HCT116 (cell line): Measurements from ENCODE around the gene CCDC8. TPM values are rescaled to one million over a fixed set of nuclear protein-coding genes. Genes with fewer than 3 reads are reported as not detected.

Experiments used
- ATAC-seq: fragments of 200-7000 bp; cut with Tn5 transposase; 2 replicates; pipeline ENCODE4 v1.9.1; 2020; ENCODE audit warnings: mild to moderate bottlenecking, moderate library complexity
- BruUV-seq: library from RNA; stranded (reverse); fragments of 400-500 nt; replicated peaks from 2 replicates; lab custom pipeline; 2021; lab: Mats Ljungman, UMichigan
- CTCF ChIA-PET: fragments of 300-600 bp; sonication (Branson Sonifier 250); formaldehyde crosslinking; loops from one replicate; lab custom pipeline; 2021; ENCODE audit warnings: antibody characterized with exemption; lab: Charles Lee
- POLR2A ChIA-PET: fragments of 300-600, 350-600 bp; sonication (Branson Sonifier 250); formaldehyde crosslinking; loops from one replicate; lab custom pipeline; 2021; ENCODE audit warnings: antibody characterized with exemption; lab: Charles Lee
- RAD21 ChIA-PET, 2 experiments: fragments of 300-600 bp; sonication (Branson Sonifier 250); formaldehyde crosslinking; loops; one replicate each; lab custom pipeline; 2023; ENCODE audit warnings: low total read pairs in 2 of 2; ENCODE audit not compliant: uncharacterized antibody in 2 of 2, unreplicated experiment in 2 of 2, low non-redundant PET in 1 of 2; lab: Charles Lee
- DNase-seq: peaks from one replicate; pipeline ENCODE4 v3.0.0-alpha.2; 2010; ENCODE audit warnings: low read depth, low spot score
- H2AFZ ChIP-seq: fragments of 200-600 bp; shearing (Covaris generic), sonication (generic); 2 replicates; pipeline ENCODE4 v1.6.1; 2017; ENCODE audit warnings: low read depth, mixed run types, mixed read lengths, antibody characterized with exemption, low read length; ENCODE audit not compliant: poor library complexity, severe bottlenecking
- H3K27ac ChIP-seq: 2 replicates; pipeline ENCODE4 v1.5.1; 2012; ENCODE audit warnings: low read depth, low read length
- H3K27me3 ChIP-seq: fragments of 200-600 bp; sonication (generic); 2 replicates; pipeline ENCODE4 v1.6.1; 2016; ENCODE audit warnings: mixed run types, low read length, mixed read lengths; ENCODE audit not compliant: insufficient read depth
- H3K36me3 ChIP-seq, 2 experiments: fragments of 200-500 bp in 1 of 2; fragments of 200-600 bp in 1 of 2; sonication (Bioruptor generic) in 1 of 2; sonication (generic) in 1 of 2; 2 replicates each; pipeline versions ENCODE4 v1.5.1 to v1.6.1; 2014 to 2016; ENCODE audit warnings: low read length in 2 of 2, inconsistent platforms in 1 of 2, mixed read lengths in 1 of 2, mixed run types in 1 of 2; ENCODE audit not compliant: insufficient read depth in 2 of 2, control insufficient read depth in 1 of 2
- H3K4me1 ChIP-seq, 2 experiments: fragments of 200-600 bp in 1 of 2; sonication (generic) in 1 of 2; 2 replicates each; pipeline versions ENCODE4 v1.5.1 to v1.6.1; 2012 to 2017; ENCODE audit warnings: low read length in 2 of 2, inconsistent platforms in 1 of 2, mild to moderate bottlenecking in 1 of 2, mixed read lengths in 1 of 2, mixed run types in 1 of 2, moderate library complexity in 1 of 2; ENCODE audit not compliant: insufficient read depth in 2 of 2, control insufficient read depth in 1 of 2
- H3K4me2 ChIP-seq: fragments of 200-600 bp; sonication (generic); 2 replicates; pipeline ENCODE4 v1.6.1; 2017; ENCODE audit warnings: mixed run types, low read length, mixed read lengths
- H3K4me3 ChIP-seq, 2 experiments: fragments of 200-600 bp in 1 of 2; sonication (generic) in 1 of 2; replicated peaks in 1 of 2; 2 replicates each; pipeline ENCODE4 v1.5.1; 2011 to 2016; ENCODE audit warnings: low read length in 2 of 2, control low read depth in 1 of 2, low read depth in 1 of 2, mild to moderate bottlenecking in 1 of 2, mixed read lengths in 1 of 2, mixed run types in 1 of 2
- H3K79me2 ChIP-seq: fragments of 200-600 bp; sonication (generic); 2 replicates; pipeline ENCODE4 v1.6.1; 2017; ENCODE audit warnings: mild to moderate bottlenecking, mixed run types, low read length, moderate library complexity, mixed read lengths; ENCODE audit not compliant: insufficient read depth
- H3K9ac ChIP-seq: fragments of 200-600 bp; sonication (generic); 2 replicates; pipeline ENCODE4 v1.6.1; 2016; ENCODE audit warnings: low read length, mixed read lengths
- H3K9me2 ChIP-seq: fragments of 200-600 bp; sonication (generic), shearing (Covaris generic); 2 replicates; pipeline ENCODE4 v1.6.1; 2017; ENCODE audit warnings: mixed run types, mild to moderate bottlenecking, moderate library complexity; ENCODE audit not compliant: insufficient read depth
- H3K9me3 ChIP-seq, 2 experiments: fragments of 200-500 bp in 1 of 2; fragments of 200-600 bp in 1 of 2; sonication (Bioruptor generic) in 1 of 2; sonication (generic) in 1 of 2; 2 replicates each; pipeline ENCODE4 v1.6.1; 2014 to 2017; ENCODE audit warnings: low read length in 2 of 2, mixed read lengths in 2 of 2, inconsistent platforms in 1 of 2, low read depth in 1 of 2, mild to moderate bottlenecking in 1 of 2, mixed run types in 1 of 2, moderate library complexity in 1 of 2; ENCODE audit not compliant: control insufficient read depth in 1 of 2, insufficient read depth in 1 of 2
- H4K20me1 ChIP-seq: fragments of 200-600 bp; sonication (generic), shearing (Covaris generic); 2 replicates; pipeline ENCODE4 v1.6.1; 2017; ENCODE audit warnings: mixed run types, mild to moderate bottlenecking, moderate library complexity; ENCODE audit not compliant: insufficient read depth
- CTCF ChIP-seq, 3 experiments: fragments of 200-600 bp in 1 of 3; sonication (generic) in 1 of 3; IDR thresholded peaks in 2 of 3; conservative IDR thresholded peaks in 1 of 3; 2 replicates each; pipeline ENCODE4 v1.5.1; 2012 to 2017; ENCODE audit warnings: low read depth in 2 of 3, low read length in 2 of 3, antibody characterized with exemption in 1 of 3, borderline replicate concordance in 1 of 3, control low read depth in 1 of 3, mild to moderate bottlenecking in 1 of 3, mixed read lengths in 1 of 3, mixed run types in 1 of 3, moderate library complexity in 1 of 3; ENCODE audit not compliant: insufficient read depth in 1 of 3
- ELF1 ChIP-seq: IDR thresholded peaks from 2 replicates; pipeline ENCODE4 v1.6.1; 2012; ENCODE audit warnings: low read depth, borderline replicate concordance
- EZH2 ChIP-seq: fragments of 200-600 bp; sonication (generic); IDR thresholded peaks from 2 replicates; pipeline ENCODE4 v1.6.1; 2017; ENCODE audit warnings: antibody characterized with exemption, mixed run types
- JUND ChIP-seq: IDR thresholded peaks from 2 replicates; pipeline ENCODE4 v1.6.1; 2012
- SIN3A ChIP-seq: IDR thresholded peaks from 2 replicates; pipeline ENCODE4 v1.6.1; 2012; ENCODE audit warnings: low read depth
- SP1 ChIP-seq: IDR thresholded peaks from 2 replicates; pipeline ENCODE4 v1.6.1; 2012; ENCODE audit warnings: low read depth
- YY1 ChIP-seq: IDR thresholded peaks from 2 replicates; pipeline ENCODE4 v1.6.1; 2011; ENCODE audit warnings: low read length, low read depth, moderate library complexity, mild to moderate bottlenecking; ENCODE audit not compliant: insufficient replicate concordance; ENCODE audit errors: extremely low read depth
- ZBTB33 ChIP-seq: IDR thresholded peaks from 2 replicates; pipeline ENCODE4 v1.6.1; 2011; ENCODE audit warnings: mild to moderate bottlenecking, low read length, moderate library complexity; ENCODE audit not compliant: insufficient replicate concordance; ENCODE audit errors: extremely low read depth
- ZFX ChIP-seq: fragments of 450-650 bp; IDR thresholded peaks from 2 replicates; pipeline ENCODE4 v1.6.1; 2017
- ZNF274 ChIP-seq: fragments of 200-500 bp; sonication (Bioruptor generic); IDR thresholded peaks from 2 replicates; pipeline ENCODE4 v1.6.1; 2014; ENCODE audit warnings: mild to moderate bottlenecking, low read depth, low read length, inconsistent platforms
- intact Hi-C: fragments of 100-400 bp; cut with micrococcal nuclease; formaldehyde crosslinking; loops from 2 replicates; pipeline ENCODE4 v1.10.0; 2022
- total RNA-seq: library from RNA; stranded (reverse); gene quantifications from one replicate; pipeline ENCODE4 v1.2.1, GENCODE V29; 2021; ENCODE audit not compliant: unreplicated experiment

Gene CCDC8
- total RNA-seq, 1 experiment from 2014 or later: 0.10 TPM

DNA sequence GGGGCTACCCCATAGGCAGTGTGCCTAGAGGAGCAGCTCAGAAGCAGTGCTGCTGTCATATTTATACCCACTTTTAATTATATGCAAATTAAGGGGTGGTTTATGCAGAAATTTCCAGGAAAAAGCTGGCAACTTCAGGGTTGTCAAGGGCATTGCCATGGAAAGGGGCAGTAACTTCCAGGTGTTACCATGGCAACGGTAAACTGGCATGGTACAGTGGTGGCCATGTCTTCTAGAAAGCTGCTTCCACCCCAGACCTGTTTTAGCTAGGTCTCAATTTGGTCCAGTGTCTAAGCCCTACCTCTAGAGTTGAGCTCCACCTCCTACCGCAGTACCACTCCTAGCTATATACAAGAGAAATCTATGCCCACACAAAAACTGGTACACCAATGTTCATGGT is 46.7 kb upstream of the CCDC8 start:
- ChIA-PET CTCF (no interaction called here), POLR2A (no interaction called here), RAD21 (no interaction called here)
- Histone ChIP-seq H3K9me3 (no peaks in the 10 kb centered on the region), H4K20me1 (no peaks in the 10 kb centered on the region), H3K4me2 (no peak overlapping the region), H3K36me3 (no peaks in the 10 kb centered on the region), H3K4me3 (no peak overlapping the region), H3K27me3 (no peaks in the 10 kb centered on the region), H3K4me1 (no peaks in the 10 kb centered on the region), H3K79me2 (no peaks in the 10 kb centered on the region), H2AFZ (no peak overlapping the region), H3K9ac (no peak overlapping the region), H3K27ac (no peak overlapping the region), H3K9me2 (no peaks in the 10 kb centered on the region)
- no TSS peak for BruUV-seq
- no peak for TF ChIP-seq ZNF274
- no peak for TF ChIP-seq ZBTB33
- no peak for TF ChIP-seq JUND
- no peak for TF ChIP-seq SP1
- no peak for TF ChIP-seq ZFX
- TF ChIP-seq ELF1: no peak
- TF ChIP-seq YY1: no peak
- no peak for TF ChIP-seq EZH2
- no peak for TF ChIP-seq SIN3A
- TF ChIP-seq CTCF (IDR thresholded peaks at IDR 0.05 in 2 of 3, conservative IDR thresholded peaks at IDR 0.05 in 1 of 3; ENCODE audit: borderline replicate concordance in 1 of 3, insufficient read depth in 1 of 3, low read depth in 2 of 3, low read length in 2 of 3): no peak
- intact Hi-C loops: no loop called here
- no peak for ATAC-seq
- DNase-seq: no peak
